HepG2 (cell line): ENCODE data around the gene CREBRF. TPM values are rescaled to one million over a fixed set of nuclear protein-coding genes. Genes with fewer than 3 reads are reported as not detected.

ENCODE experiments used
- ATAC-seq: fragments of 200-7000 bp; cut with Tn5 transposase; 3 replicates; pipeline ENCODE4 v1.9.1; 2020; ENCODE audit warnings: mild to moderate bottlenecking, moderate library complexity
- BruUV-seq: library from RNA; stranded (reverse); fragments of 400-500 nt; replicated peaks from 2 replicates; lab custom pipeline; 2021; lab: Mats Ljungman, UMichigan
- CTCF ChIA-PET: fragments of 300-600 bp; formaldehyde crosslinking; extraction: SDS; loops from one replicate; lab custom pipeline; 2021; ENCODE audit warnings: low total read pairs, inconsistent platforms, low intra/inter-chr PET ratio; lab: Yijun Ruan, JAX
- POLR2A ChIA-PET: fragments of 350-600 bp; sonication (Branson Sonifier 250); formaldehyde crosslinking; loops from one replicate; lab custom pipeline; 2020; ENCODE audit warnings: antibody characterized with exemption, inconsistent platforms; lab: Yijun Ruan, JAX
- DNase-seq: peaks from one replicate; pipeline ENCODE4 v3.0.0-alpha.2; 2015; ENCODE audit warnings: low spot score
- FAIRE-seq: peaks from 3 replicates; lab custom pipeline; 2011; peaks lifted over from hg19 to GRCh38; lab: Jason Lieb, UNC
- H2AFZ ChIP-seq: one replicate; pipeline ENCODE4 v1.6.1; 2011; ENCODE audit warnings: low read length, inconsistent platforms
- H3K27ac ChIP-seq: fragments of 300-600 bp; 3 replicates; pipeline ENCODE4 v1.8.0; 2011; ENCODE audit warnings: mixed run types, mild to moderate bottlenecking, mixed read lengths, low read length, inconsistent platforms; ENCODE audit not compliant: insufficient read depth; ENCODE audit errors: extremely low read length
- H3K27me3 ChIP-seq, 2 experiments: fragments of 200-600 bp in 1 of 2; 2 replicates in 1 of 2; 3 replicates in 1 of 2; pipeline versions ENCODE4 v1.6.0 to v1.8.0; 2011; ENCODE audit warnings: low read length in 2 of 2, mild to moderate bottlenecking in 2 of 2, moderate library complexity in 2 of 2, inconsistent platforms in 1 of 2; ENCODE audit not compliant: insufficient read depth in 2 of 2, control insufficient read depth in 1 of 2
- H3K36me3 ChIP-seq, 2 experiments: fragments of 200-600 bp in 1 of 2; replicated peaks in 1 of 2; 2 replicates in 1 of 2; 3 replicates in 1 of 2; pipeline versions ENCODE4 v1.5.1 to v1.8.0; 2011; ENCODE audit warnings: low read length in 2 of 2, inconsistent platforms in 1 of 2; ENCODE audit not compliant: insufficient read depth in 2 of 2, control insufficient read depth in 1 of 2
- H3K4me1 ChIP-seq: 2 replicates; pipeline ENCODE4 v1.5.1; 2012; ENCODE audit warnings: low read length, inconsistent platforms; ENCODE audit not compliant: insufficient read depth
- H3K4me2 ChIP-seq: 2 replicates; pipeline ENCODE4 v1.6.0; 2011; ENCODE audit warnings: low read depth, low read length, inconsistent platforms
- H3K4me3 ChIP-seq, 3 experiments: fragments of 200-600 bp in 1 of 3; sonication (generic), shearing (Covaris generic) in 1 of 3; replicated peaks in 1 of 3; 2 replicates each; pipeline ENCODE4 v1.5.1; 2011 to 2016; ENCODE audit warnings: low read length in 3 of 3, inconsistent platforms in 2 of 3, low read depth in 2 of 3, mild to moderate bottlenecking in 2 of 3, control low read depth in 1 of 3, mixed read lengths in 1 of 3; ENCODE audit not compliant: insufficient read depth in 1 of 3
- H3K79me2 ChIP-seq: one replicate; pipeline ENCODE4 v1.6.1; 2011; ENCODE audit warnings: low read length, inconsistent platforms; ENCODE audit not compliant: insufficient read depth
- H3K9ac ChIP-seq: 2 replicates; pipeline ENCODE4 v1.6.0; 2011; ENCODE audit warnings: mild to moderate bottlenecking, low read depth, low read length, inconsistent platforms; ENCODE audit not compliant: insufficient read depth
- H3K9me3 ChIP-seq: 2 replicates; pipeline ENCODE4 v1.5.1; 2012; ENCODE audit warnings: mild to moderate bottlenecking, low read length
- H4K20me1 ChIP-seq: 2 replicates; pipeline ENCODE4 v1.6.0; 2011; ENCODE audit warnings: inconsistent platforms, mild to moderate bottlenecking, low read length, moderate library complexity; ENCODE audit not compliant: insufficient read depth
- ARNT2 ChIP-seq: sonication (generic); formaldehyde crosslinking; IDR thresholded peaks from 2 replicates; pipeline ENCODE4 v1.8.0; 2022; ENCODE audit warnings: mild to moderate bottlenecking, low read depth, missing genetic modification reagents, moderate library complexity
- GZF1 ChIP-seq: sonication (generic); formaldehyde crosslinking; IDR thresholded peaks from 2 replicates; pipeline ENCODE4 v1.5.1; 2020; ENCODE audit warnings: mild to moderate bottlenecking, missing genetic modification reagents
- JDP2 ChIP-seq: sonication (generic); formaldehyde crosslinking; IDR thresholded peaks from 2 replicates; pipeline ENCODE4 v1.8.1; 2022; ENCODE audit warnings: missing genetic modification reagents, borderline replicate concordance
- MEF2D ChIP-seq: sonication (generic); formaldehyde crosslinking; IDR thresholded peaks from 2 replicates; pipeline ENCODE4 v1.5.1; 2020; ENCODE audit warnings: mild to moderate bottlenecking, missing genetic modification reagents
- SYNCRIP ChIP-seq: fragments of 200-400 bp; formaldehyde crosslinking; IDR thresholded peaks from 2 replicates; pipeline ENCODE4 v1.6.1; 2018; ENCODE audit warnings: mild to moderate bottlenecking, low read depth, low read length; ENCODE audit not compliant: insufficient read depth
- ZBTB21 ChIP-seq: sonication (generic); formaldehyde crosslinking; IDR thresholded peaks from 2 replicates; pipeline ENCODE4 v1.4.0; 2020; ENCODE audit warnings: missing genetic modification reagents
- ZNF260 ChIP-seq: sonication (generic); formaldehyde crosslinking; IDR thresholded peaks from 2 replicates; pipeline ENCODE4 v1.4.0; 2020; ENCODE audit warnings: missing genetic modification reagents, low read depth, mild to moderate bottlenecking, borderline replicate concordance
- ZNF678 ChIP-seq: sonication (generic); formaldehyde crosslinking; IDR thresholded peaks from 2 replicates; pipeline ENCODE4 v1.4.0; 2020; ENCODE audit warnings: mild to moderate bottlenecking, missing genetic modification reagents
- WGBS: methylation state at CpG from one replicate; pipeline ENCODE4 v1.1.6; 2017; ENCODE audit warnings: low lambda C conversion rate; 5-methylcytosine and 5-hydroxymethylcytosine counted together
- in situ Hi-C: cut with HindIII; loops from 2 replicates; pipeline ENCODE4 v1.10.0; 2017; ENCODE audit warnings: low pct_unique_long_range_greater_than_20kb; ENCODE audit not compliant: extremely low pct_ligation_motif_present
- intact Hi-C: fragments of 100-400 bp; cut with micrococcal nuclease; formaldehyde crosslinking; loops from one replicate; pipeline ENCODE4 v1.10.0; 2022; ENCODE audit not compliant: unreplicated experiment
- polyA plus RNA-seq, 8 experiments: library from polyadenylated mRNA; depleted of rRNA in 3 of 8; stranded (reverse) in 7 of 8; unstranded in 1 of 8; fragments of >200 nt; fragmentation: Illumina TruSeq in 4 of 8; extraction: Trizol in 4 of 8; gene quantifications; 2 replicates each; pipeline versions ENCODE4 v1.2.1 to v1.2.3, GENCODE V29; 2011 to 2016; ENCODE audit warnings: low read depth in 4 of 8, missing spikeins in 1 of 8, mixed read lengths in 1 of 8; ENCODE audit not compliant: insufficient read depth in 1 of 8
- total RNA-seq, 5 experiments: library from RNA; depleted of rRNA; stranded (reverse); fragments of >200 nt; fragmentation: Illumina TruSeq; extraction: Trizol; gene quantifications; 2 replicates each; pipeline ENCODE4 v1.2.3, GENCODE V29; 2016; ENCODE audit warnings: low read depth in 1 of 5
- TF ChIP-seq, protein P1 (sequence below): sonication (generic); formaldehyde crosslinking; IDR thresholded peaks from 2 replicates; pipeline ENCODE4 v1.5.0; 2020; ENCODE audit warnings: mild to moderate bottlenecking, low read depth, missing genetic modification reagents, borderline replicate concordance

Gene CREBRF
- total and polyA plus RNA-seq, 2 of the 13 experiments (the other 11 are each of a cell fraction or from before 2014, with no cell fraction given) = 4.5 to 10.2 TPM

DNA sequence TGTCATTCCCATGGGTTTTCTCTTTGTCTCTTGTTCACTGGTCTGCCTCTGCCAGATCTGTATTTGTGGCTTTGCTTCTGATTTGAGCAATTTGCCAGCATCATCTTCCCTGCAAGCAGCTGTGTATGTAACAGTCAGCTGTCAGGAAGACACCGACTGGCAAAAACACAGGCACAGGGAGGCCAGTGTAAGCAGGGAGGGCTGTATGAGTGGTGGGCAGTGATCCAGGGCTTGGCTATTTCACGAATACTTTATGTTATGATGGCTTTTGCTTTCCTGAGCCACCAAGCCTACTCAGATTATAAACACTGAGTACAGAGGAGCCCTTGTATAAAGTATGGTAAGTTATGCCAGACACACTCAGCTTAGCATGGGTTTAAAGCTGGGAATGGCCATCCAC, 99.8 kb downstream of the CREBRF start:
- Histone ChIP-seq H4K20me1 (no peaks in the 10 kb centered on the region), H3K9me3 (no peaks in the 10 kb centered on the region), H3K36me3 (peaks cover 12 to 50% of the 10 kb centered on the region in 2 experiments), H2AFZ (no peak overlapping the region), H3K27ac (no peak overlapping the region), H3K9ac (no peak overlapping the region), H3K4me2 (no peak overlapping the region), H3K4me3 (no peak overlapping the region), H3K4me1 (no peaks in the 10 kb centered on the region), H3K79me2 (no peaks in the 10 kb centered on the region), H3K27me3 (no peaks in the 10 kb centered on the region)
- no peak for ATAC-seq
- no peak for DNase-seq
- BruUV-seq = no TSS peak
- WGBS = 64% methylated on average over 2 of the region's 2 CpGs
- TF ChIP-seq SYNCRIP (no peak), GZF1 (CRISPR knock-in tag) (no peak), ZNF260 (CRISPR knock-in tag) (no peak), MEF2D (CRISPR knock-in tag) (no peak), ZBTB21 (CRISPR knock-in tag) (no peak), ZNF678 (no peak)
- in situ Hi-C loops = no loop called here
- FAIRE-seq = no peak
- ChIA-PET CTCF (no interaction called here), POLR2A (no interaction called here)
- intact Hi-C loops = no loop called here

GRCh38 chr5:173158366-173158765, 102.2 kb downstream of the CREBRF start:
- BruUV-seq = no TSS peak
- no peaks in the 10 kb centered on the region for H4K20me1 ChIP-seq
- in situ Hi-C loops = no loop called here
- DNase-seq = no peak
- no peak for ATAC-seq
- FAIRE-seq = no peak
- CTCF ChIA-PET = no interaction called here
- H3K27ac ChIP-seq = no peak overlapping the region
- no peak overlapping the region for H3K4me3 ChIP-seq
- no peak overlapping the region for H2AFZ ChIP-seq
- H3K4me2 ChIP-seq = no peak overlapping the region
- H3K9ac ChIP-seq = no peak overlapping the region
- no peaks in the 10 kb centered on the region for H3K79me2 ChIP-seq
- no peaks in the 10 kb centered on the region for H3K9me3 ChIP-seq
- TF ChIP-seq, protein P1, sequence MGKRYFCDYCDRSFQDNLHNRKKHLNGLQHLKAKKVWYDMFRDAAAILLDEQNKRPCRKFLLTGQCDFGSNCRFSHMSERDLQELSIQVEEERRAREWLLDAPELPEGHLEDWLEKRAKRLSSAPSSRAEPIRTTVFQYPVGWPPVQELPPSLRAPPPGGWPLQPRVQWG (CRISPR knock-in tag) = no peak
- TF ChIP-seq JDP2 (CRISPR knock-in tag) (no peak), ARNT2 (CRISPR knock-in tag) (no peak)
- TF ChIP-seq, all 625 proteins: peak for 0
- intact Hi-C loops = no loop called here
- Histone ChIP-seq H3K4me1 (no peaks in the 10 kb centered on the region), H3K27me3 (no peaks in the 10 kb centered on the region), H3K36me3 (peaks cover 14 to 54% of the 10 kb centered on the region in 2 experiments)
- 92% methylated on average over 8 of the region's 8 CpGs for WGBS
- POLR2A ChIA-PET = no interaction called here
